NK-92 treated with Interleukin-12 subunit alpha and Interleukin-12 subunit beta, amount 100 ng/mL, for 24 hours (cell line): Measurements from ENCODE around the gene SSC5D.

Experiments used
- DNase-seq: peaks from one replicate; lab custom pipeline; 2025; lab: John Stamatoyannopoulos, UW

SSC5D gene

DNA sequence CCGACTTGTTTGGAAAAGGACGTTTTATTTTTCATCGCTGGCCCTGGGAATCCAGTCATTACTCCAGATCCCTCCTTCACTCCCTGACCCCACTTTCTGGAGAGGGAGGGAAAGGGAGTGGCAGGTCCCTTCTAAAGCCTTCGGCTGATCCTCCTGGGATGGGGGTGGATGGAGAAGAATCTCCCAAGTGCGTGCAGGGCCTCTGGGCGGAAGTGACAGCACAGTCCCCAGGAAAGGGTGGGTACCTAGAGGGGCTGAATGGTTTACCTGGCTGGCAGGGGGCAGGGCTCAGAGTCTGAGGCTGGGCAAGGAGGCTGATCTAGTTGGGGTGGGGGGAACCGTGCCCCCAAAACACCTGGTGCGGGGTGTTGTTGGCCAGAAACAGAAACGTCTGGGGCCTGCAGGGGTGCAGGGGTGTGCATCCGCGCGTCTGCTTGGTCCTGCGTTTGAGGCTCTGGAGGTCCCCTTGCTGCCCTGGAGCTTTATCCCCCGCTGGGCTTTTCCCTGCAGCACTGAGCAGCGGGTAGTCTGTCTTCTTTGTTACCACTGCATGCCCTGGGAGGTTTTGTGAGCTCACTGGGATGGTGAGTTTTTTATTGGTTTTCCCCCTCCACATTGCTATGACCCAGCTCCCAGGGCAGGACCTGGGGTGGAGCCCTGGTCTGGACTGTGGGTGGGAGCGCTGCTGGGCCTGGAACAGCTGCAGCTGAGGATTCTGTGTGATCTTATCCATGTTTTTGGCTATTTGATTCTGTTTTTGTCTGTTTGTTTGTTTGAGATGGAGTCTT lies 14.8 kb upstream of the SSC5D start:
- no peak for DNase-seq

DNA sequence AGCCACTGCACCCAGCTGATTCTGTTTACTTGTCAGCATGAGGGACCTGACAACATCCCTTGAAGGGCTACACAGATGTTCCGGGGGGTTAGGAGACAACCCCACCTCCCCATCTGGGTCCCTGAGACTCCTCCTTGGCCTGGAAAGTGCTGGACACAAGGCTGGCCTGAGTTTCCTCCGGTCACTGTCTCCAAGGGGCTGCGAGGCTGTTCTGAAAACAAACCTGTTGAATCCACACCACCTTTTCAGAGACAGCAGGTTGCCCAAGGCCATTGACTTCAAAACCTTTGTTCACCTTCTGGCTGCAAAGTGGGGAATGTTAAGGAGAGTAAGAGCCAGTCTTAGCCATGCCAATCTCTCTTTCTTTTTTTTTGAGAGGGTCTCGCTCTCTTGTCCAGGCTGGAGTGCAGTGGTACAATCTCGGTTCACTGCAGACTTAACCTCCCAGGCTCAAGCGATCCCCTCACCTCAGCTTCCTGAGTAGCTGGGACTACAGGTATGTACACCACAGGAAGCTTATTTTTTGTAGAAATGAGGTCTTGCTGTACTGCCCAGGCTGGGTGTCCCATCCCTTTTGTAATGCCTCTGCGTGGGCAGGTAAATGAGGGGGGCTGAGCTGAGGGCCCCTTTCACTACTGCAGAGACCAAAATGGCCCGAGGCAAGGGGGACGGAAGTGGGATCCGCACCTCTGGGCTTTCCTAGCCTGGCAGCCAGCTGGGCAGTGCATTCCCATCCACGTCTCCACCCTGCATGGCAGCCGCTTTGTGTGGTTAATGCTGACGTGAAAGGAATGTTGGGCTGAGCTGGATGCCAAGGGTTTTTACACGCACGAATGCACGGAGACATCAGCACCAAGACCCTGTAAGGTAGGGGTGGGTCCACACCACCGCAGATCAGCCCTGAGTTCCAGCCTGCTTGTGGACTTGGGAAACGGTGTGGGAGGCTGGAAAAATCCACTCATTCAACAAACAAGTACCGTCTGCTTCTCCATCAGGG lies 13.7 kb upstream of the SSC5D start:
- no peak for DNase-seq

DNA sequence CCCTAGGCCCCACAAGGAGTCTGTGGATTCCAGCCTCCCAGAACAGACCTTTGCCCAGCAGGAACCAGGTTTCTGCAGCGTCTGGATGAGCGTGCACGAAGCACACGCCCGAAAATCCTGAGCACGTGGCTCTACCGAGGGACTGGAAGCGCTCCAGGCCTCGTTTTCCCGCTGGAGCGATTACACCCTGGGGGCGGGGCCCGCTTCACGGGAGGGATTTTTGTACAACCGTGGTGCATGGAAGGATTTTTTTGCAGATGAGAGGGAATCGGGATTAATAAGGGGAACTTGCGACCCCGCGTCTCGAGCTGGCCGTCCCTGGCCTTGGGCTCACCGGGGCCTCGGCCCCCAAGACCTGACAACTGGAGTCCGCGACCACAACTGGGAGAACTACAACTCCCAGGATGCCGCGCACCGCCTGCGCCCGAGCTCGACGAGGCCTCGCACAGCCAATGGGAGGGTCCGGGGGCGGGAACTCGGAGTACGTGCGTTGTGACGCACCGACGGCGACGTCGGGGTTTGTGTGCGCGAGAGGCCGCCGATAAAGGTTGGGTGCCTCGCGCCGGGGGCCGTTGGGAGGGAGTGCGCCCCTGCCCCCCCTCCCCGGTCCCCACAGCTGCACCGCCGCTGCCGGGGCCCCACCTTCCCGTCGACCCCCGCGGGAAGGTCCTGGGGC lies 12.0 kb upstream of the SSC5D start, which contains the start of gene ZNF628:
TSS of gene ZNF628 (plus strand) at position 518 of the 676 bp plus-strand sequence. CDS start 3,294 bp downstream, outside the sequence.
- peak; percentile 97 for DNase-seq

DNA sequence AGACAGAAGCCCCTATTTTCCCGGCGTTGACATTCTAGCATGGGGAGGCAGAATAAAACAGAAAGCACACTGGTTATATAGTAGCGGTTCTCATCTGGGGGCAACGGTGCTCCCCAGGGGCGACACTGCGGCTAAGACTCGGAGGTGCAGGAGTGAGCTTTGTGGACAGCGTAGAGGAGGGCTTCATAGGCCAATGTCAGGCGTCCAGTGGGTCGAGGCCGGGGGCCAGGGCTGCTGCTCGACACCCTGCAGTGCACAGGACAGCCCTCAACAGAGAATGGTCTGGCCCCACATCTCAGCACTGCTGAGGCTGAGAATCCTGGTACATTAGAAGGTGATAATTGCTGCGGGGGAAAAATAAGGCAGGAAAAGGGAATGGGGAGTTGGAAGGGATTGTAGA lies 10.3 kb upstream of the SSC5D start:
- DNase-seq, result no peak

DNA sequence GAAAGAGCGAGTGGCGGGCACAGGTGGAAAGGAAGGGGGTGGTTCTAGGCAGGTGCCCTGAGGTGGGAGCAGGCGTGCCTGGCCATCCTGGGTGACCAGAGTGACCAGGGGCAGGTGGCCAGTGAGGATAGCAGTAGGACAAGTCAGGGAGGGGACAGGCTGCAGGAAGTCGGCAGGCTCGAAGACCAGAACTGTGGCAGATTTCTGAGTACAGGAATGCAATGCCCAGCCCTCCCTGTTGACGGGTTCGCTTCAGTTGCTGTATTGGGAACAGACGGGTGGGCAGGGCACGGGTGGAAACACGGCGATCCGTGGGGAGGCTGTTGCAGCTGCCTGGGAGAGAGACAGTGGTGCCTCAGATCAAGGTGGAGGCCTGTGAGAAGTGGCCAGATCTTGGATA lies 9.9 kb upstream of the SSC5D start:
- no peak for DNase-seq

DNA sequence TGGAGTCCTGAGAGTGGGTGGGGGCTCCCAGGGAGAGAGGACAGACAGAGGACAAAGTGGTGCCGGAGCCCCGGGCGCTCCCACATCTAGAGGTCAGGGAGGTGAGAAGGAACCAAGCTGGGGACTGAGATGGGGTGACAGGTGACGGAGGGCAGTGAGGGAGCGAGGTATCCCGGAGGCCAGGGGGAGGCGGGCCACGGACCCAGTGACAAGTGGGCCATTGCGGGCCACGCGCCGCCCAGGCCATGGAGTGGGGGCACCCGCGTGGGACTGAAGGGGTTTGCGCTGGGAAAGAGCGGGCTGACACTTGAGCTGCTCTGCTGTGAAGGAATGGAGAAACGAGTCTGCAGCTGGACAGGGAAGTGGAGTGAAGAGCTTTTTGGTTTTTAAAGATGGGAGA lies 9.2 kb upstream of the SSC5D start:
- DNase-seq, result no peak

DNA sequence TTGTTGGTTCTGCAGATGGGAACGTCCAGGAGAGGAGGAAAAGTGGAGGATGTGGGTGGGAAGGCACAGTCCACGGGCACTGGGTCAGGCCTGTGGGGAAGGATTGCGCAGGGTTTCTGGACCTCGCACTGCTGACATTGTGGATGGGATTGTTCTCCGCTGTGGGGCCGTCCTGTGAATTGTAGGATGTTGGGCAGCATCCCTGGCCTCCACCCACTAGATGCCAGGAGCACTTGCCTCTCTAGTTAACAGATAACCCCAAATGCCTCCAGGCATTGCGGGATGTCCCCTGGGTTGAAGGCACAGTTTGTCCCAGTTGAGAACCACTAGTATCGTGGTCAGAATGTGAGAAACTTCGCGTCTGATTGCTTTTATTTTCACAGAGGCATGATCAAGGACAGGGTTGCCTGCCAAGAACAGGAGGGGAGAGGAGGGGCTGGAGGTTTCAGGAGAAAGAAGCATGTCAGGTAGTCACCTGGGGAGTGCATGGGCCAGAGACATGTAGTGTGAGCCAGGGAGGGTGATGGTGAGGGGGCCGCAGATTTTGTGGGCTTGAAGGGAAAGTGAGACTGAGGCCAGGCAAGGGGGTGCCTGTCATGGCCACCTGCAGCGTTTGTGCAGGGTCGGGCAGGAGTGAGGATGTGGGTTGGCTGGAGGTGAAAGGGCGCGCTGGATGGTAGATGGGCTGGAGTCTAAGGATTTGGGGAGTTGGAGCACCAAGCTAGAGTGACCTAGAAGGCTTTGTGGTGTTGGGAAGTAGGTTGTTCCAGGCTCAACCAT lies 8.6 kb upstream of the SSC5D start:
- no peak for DNase-seq

DNA sequence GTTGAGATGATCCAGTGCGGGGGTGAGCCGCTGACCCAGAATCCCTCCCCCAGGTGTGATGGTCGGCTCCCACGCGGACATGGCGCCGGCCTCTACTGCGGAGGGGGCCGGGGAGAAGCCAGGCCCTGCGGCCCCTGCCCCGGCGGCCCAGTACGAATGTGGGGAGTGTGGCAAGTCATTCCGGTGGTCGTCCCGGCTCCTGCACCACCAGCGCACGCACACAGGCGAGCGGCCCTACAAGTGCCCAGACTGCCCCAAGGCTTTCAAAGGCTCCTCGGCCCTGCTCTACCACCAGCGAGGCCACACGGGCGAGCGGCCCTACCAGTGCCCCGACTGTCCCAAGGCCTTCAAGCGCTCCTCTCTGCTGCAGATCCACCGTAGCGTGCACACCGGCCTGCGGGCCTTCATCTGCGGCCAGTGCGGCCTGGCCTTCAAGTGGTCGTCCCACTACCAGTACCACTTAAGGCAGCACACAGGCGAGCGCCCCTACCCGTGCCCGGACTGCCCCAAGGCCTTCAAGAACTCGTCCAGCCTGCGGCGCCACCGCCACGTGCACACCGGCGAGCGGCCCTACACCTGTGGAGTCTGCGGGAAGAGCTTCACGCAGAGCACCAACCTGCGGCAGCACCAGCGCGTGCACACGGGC lies 7.0 kb upstream of the SSC5D start:
- no peak for DNase-seq

DNA sequence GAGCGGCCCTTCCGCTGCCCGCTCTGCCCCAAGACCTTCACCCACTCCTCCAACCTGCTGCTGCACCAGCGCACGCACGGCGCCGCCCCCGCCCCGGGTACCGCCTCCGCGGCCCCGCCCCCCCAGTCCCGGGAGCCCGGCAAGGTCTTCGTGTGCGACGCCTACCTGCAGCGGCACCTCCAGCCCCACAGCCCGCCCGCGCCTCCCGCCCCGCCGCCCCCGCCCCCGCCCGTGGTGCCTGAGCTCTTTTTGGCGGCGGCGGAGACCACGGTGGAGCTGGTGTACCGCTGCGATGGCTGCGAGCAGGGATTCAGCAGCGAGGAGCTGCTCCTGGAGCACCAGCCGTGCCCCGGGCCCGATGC lies 6.5 kb upstream of the SSC5D start:
- DNase-seq, result no peak

DNA sequence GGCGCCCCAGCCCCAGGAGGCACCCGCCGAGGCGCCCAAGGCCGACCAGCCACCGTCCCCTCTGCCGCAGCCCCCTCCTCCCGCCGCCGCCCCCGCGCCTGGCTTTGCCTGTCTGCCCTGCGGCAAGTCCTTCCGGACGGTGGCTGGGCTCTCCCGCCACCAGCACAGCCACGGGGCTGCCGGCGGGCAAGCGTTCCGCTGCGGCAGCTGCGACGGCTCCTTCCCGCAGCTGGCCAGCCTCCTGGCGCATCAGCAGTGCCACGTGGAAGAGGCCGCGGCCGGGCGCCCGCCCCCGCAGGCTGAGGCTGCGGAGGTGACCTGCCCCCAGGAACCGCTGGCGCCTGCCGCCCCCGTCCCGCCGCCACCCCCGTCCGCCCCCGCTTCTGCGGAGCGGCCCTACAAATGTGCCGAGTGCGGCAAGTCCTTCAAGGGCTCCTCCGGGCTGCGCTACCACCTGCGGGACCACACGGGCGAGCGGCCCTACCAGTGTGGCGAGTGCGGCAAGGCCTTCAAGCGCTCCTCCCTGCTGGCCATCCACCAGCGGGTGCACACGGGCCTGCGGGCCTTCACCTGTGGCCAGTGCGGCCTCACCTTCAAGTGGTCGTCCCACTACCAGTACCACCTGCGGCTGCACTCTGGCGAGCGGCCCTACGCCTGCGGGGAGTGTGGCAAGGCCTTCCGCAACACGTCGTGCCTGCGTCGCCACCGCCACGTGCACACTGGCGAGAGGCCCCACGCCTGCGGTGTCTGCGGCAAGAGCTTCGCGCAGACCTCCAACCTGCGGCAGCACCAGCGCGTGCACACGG lies 5.9 kb upstream of the SSC5D start:
- DNase-seq, result no peak

DNA sequence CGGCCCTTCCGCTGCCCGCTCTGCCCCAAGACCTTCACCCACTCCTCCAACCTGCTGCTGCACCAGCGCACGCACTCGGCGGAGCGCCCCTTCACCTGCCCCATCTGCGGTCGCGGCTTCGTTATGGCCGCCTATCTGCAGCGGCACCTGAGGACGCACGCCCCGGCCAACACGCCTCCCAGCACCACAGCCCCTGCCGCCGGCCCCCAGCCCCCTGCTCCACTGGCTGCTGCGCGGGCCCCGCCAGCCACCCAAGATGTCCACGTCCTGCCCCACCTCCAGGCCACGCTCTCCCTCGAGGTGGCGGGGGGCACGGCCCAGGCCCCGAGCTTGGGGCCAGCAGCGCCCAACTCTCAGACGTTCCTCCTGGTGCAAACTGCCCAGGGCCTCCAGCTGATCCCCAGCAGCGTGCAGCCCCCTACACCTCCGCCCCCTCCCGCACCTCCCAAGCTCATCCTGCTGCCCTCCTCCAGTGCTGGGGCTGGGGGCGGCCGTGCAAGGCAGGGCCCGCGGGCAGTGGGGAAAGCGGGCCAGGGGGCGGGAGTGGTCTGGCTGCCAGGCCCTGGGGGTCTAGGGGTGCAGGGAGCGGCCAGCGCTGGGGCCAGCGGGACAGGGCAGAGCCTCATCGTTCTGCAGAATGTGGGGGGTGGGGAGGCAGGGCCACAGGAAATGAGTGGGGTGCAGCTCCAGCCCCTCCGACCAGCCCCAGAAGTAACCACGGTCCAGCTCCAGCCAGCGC lies 5.1 kb upstream of the SSC5D start:
- no peak for DNase-seq

DNA sequence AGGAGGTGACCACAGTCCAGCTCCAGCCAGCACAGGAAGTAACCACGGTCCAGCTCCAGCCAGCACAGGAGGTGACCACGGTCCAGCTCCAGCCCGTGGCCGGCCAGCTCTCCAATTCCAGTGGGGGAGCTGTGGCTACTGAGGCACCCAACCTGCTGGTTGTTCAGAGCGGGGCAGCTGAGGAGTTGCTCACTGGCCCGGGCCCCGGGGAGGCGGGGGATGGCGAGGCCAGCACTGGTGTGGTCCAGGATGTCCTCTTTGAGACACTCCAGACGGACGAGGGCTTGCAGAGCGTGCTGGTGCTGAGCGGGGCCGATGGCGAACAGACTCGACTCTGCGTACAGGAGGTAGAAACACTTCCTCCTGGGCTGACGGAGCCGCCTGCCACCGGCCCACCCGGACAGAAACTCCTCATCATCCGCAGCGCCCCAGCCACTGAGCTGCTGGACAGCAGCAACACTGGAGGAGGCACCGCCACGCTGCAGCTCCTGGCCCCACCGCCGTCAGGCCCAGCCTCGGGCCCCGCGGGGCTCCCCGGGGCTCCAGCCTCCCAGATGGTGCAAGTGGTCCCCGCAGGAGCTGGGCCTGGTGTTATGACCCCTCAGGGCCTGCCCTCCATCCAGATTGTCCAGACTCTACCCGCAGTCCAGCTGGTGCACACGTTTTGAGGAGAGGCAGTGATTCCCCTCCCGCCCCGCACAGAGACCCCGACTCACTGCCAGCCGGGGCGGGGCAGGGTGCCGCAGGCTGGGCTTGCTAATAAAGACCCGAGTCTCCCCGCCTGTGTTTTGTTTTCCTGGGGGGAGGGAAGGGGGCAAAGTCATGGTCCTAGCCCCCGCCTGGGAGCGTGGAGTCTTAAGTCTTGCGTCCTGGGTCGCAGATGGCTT lies 4.3 kb upstream of the SSC5D start:
- DNase-seq, result no peak

DNA sequence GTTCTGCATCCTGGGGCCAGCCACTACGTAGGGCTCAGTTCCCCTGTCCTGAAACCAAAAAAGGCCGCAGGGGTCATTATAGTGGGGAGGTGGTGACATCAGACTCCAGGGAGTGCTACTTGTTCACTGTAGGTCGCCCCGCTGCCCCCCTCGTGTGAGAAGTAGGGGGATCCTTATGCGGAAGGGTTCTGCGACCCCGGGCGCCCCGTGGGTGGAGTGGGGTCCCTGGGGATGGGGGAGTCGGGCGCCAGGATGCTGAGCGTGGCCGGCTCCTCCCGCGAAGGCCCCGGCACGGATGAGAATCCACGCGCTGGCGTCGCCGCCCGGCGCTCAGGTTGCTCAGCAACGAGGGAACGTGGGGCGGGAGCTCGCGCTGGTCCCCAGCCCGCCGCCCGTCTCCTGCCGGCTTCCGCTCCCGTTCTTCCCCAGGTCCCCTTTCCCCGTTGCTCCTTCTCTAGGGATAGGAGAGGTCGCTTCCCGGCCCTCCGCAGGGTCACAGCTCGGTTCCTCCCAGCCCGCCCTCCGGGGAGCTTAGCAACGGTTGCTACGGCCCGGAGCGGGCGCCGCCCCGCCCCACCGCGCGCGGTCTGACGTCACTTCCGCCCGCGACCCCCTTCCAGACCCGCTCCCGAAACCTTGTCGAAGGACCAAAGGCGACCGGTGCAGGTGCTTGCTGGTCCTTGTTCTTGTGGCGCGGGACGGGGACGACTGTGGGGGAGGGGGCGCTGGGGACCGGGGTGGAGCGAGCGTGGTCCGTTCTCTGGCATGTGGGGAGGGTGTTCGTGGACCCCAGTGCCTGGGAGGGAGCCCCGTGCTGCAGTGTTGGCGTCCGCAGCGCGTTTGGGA lies 3.4 kb upstream of the SSC5D start, which contains the start of gene NAT14:
TSS of gene NAT14 (plus strand) at position 596 of the 846 bp plus-strand sequence. CDS start 521 bp downstream, outside the sequence.
- DNase-seq, result no peak

DNA sequence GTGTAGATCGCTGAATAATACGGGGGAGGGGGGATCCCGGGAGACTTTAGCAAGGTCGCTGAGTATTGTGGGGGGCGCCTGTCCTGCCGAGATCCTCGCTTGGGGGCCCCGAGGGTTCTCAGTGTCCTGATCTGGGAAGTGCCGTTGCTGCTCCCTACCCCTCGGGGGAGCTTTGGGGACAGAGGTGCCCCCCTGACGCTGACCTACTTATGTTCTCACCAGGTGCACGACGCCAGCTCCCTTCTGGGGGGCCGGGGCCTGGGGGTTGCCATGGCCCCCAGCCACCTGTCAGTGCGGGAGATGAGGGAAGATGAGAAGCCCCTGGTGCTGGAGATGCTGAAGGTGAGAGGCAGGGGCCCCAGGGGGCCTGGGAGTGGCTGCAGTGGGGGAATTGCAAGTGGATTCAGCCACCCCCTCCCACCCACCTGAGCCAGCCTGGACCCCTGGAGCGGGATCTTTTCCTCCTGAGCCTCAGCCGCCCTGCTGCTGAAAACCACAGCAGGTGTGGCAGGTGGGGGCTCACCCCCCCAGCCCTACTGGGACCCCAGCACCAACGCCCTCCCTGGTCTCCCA lies 2.7 kb upstream of the SSC5D start:
- no peak for DNase-seq

DNA sequence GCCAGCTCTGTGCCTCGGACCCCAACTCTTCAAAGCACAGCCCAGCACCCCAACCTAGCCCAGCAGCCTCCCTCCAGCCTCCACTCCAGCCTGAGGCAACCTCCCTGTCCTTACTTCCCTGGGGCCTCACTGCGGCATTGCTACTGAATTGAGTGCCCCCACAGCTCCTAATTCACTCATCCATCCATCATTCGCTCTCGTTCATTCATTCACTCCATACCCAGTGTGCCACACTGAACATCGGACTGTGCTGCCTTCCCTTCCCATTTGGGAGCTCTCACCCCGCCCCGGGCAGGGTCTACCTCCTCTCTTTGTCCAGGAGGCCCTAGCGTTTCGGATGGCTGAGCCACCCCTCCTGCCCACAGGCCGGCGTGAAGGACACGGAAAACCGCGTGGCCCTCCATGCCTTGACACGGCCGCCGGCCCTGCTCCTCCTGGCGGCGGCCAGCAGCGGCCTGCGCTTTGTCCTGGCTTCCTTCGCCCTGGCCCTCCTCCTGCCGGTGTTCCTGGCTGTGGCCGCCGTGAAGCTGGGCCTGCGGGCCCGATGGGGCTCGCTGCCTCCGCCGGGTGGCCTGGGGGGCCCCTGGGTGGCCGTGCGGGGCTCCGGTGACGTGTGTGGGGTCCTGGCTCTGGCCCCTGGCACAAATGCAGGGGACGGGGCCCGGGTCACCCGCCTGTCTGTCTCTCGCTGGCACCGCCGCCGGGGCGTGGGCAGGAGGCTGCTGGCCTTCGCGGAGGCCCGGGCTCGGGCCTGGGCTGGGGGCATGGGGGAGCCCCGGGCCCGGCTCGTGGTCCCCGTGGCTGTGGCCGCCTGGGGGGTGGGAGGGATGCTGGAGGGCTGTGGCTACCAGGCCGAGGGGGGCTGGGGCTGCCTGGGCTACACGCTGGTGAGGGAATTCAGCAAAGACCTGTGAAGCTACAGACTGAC lies 1.9 kb upstream of the SSC5D start:
- no peak for DNase-seq
